Measurements from ENCODE around the gene INPP5E.

Gene INPP5E

GRCh38 chr9:136434580-136435169 is 5.0 kb downstream of the INPP5E start:
- no peaks in the 10 kb centered on the region for H3K27me3 Mint-ChIP-seq (ENCODE audit: low read depth)
- no peak for TF ChIP-seq CTCF (IDR thresholded peaks at IDR 0.05; ENCODE audit: unreplicated experiment in 3 of 3)
- peaks cover 19% of the 10 kb centered on the region for H3K4me1 Mint-ChIP-seq
- H3K9me3 Mint-ChIP-seq = no peaks in the 10 kb centered on the region
- no peak overlapping the region for H3K27ac Mint-ChIP-seq
- peaks cover 12% of the 10 kb centered on the region for H3K36me3 Mint-ChIP-seq (ENCODE audit: low read depth)
- H3K4me3 Mint-ChIP-seq = no peak overlapping the region

GRCh38 chr9:136433849-136434579 is 5.6 kb downstream of the INPP5E start:
- no peaks in the 10 kb centered on the region for H3K27me3 Mint-ChIP-seq (ENCODE audit: low read depth)
- H3K36me3 Mint-ChIP-seq (ENCODE audit: low read depth) = peaks cover 12% of the 10 kb centered on the region
- no peak overlapping the region for H3K4me3 Mint-ChIP-seq
- no peak for TF ChIP-seq CTCF (IDR thresholded peaks at IDR 0.05; ENCODE audit: unreplicated experiment in 3 of 3)
- H3K27ac Mint-ChIP-seq = no peak overlapping the region
- peaks cover 19% of the 10 kb centered on the region for H3K4me1 Mint-ChIP-seq
- H3K9me3 Mint-ChIP-seq = no peaks in the 10 kb centered on the region

DNA sequence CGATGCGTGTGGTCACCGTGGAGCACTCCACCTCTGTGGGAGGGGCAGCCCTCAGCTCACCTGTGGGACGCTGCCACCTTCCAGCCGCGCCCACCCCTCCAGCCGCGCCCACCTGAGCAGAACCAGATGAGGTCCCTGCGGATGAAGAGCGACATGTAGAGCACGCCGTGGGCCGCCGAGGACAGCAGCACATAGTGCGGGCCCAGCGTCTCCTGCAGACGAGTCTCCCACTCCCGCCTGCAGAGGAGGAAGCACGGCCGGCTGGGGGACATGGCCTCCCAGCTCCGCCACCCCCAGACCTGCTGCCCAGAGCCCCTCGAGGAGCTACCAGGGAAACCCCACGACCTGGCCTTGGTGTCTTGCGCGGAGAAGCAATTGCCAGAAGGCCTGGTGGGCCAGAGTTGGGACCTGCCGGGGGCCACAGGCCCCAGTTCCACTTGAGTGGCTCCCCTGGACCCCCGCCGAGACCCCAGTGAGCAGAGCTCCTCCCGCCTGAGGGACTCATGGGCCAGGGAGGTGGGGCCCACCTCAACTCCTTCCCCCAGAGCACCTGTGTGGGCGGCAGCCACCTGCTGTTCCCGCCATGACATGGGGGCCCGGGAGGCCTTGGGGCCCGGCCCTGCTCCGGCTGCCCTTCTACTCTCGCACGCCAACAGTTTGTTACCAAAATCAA is 6.5 kb downstream of the INPP5E start:
- Mint-ChIP-seq H3K4me1 (peaks cover 16% of the 10 kb centered on the region), H3K9me3 (no peaks in the 10 kb centered on the region), H3K36me3 (ENCODE audit: low read depth) (peaks cover 16% of the 10 kb centered on the region), H3K27me3 (ENCODE audit: low read depth) (no peaks in the 10 kb centered on the region), H3K27ac (no peak overlapping the region), H3K4me3 (no peak overlapping the region)
- no peak for TF ChIP-seq CTCF (IDR thresholded peaks at IDR 0.05; ENCODE audit: unreplicated experiment in 3 of 3)

DNA sequence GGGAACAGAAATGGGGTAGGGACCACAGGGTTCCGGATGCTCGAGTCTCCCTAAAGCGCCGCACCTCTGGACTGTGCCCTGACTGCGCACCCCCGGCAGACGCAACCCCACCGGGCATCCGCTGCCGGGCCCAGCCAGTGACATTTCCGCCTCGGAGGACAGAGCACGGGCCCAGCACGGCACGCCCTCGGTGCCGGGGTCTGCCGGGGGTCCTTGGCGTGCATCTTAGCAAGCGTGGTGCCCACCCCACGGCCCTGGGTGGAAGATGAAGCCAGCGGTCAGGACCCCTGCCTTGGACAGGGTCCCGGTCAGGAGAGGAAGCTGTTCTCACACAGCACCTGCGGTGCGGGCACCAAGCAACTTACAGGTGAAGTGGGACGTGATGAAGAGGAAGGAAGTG is 7.1 kb downstream of the INPP5E start:
- Mint-ChIP-seq H3K4me3 (no peak overlapping the region), H3K27me3 (ENCODE audit: low read depth) (no peaks in the 10 kb centered on the region), H3K9me3 (no peaks in the 10 kb centered on the region), H3K36me3 (ENCODE audit: low read depth) (peaks cover 16% of the 10 kb centered on the region), H3K4me1 (peaks cover 13% of the 10 kb centered on the region), H3K27ac (no peak overlapping the region)
- no peak for TF ChIP-seq CTCF (IDR thresholded peaks at IDR 0.05; ENCODE audit: unreplicated experiment in 3 of 3)

DNA sequence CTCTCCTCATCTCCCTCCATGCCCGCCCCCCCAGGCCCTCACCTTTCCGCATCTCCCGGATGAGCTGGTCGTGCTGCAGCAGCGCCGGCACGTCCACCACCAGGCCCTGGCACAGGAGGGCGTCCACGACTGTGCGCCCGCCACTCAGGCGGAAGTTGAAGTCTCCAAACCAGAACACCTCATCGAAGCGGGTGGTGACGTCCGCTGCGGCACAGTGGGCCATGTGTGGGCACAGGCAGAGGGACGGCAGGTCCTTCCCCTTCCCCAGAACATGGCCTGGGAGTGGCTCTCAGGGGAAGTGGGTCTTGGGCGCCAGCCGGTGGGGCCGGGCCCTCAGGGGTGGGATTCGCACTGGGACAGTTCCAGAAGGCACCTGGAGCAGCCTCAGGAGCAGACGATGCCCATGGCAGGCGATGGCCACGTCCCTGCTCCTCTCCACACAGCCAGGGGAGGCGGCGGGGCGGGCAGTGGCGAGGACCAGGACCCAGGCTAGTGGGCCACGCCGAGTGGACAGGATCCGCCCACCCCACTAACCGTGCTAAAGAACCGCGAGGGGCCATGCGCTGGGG is 7.8 kb downstream of the INPP5E start:
- peaks cover 18% of the 10 kb centered on the region for H3K36me3 Mint-ChIP-seq (ENCODE audit: low read depth)
- no peaks in the 10 kb centered on the region for H3K27me3 Mint-ChIP-seq (ENCODE audit: low read depth)
- H3K27ac Mint-ChIP-seq = no peak overlapping the region
- no peaks in the 10 kb centered on the region for H3K9me3 Mint-ChIP-seq
- peaks cover 6% of the 10 kb centered on the region for H3K4me1 Mint-ChIP-seq
- TF ChIP-seq CTCF (IDR thresholded peaks at IDR 0.05; ENCODE audit: unreplicated experiment in 3 of 3) = no peak
- no peak overlapping the region for H3K4me3 Mint-ChIP-seq
